Progenitor cell of endocrine pancreas (in vitro differentiated cells): ENCODE results near the gene TAPT1. TPM values are rescaled to one million over a fixed set of nuclear protein-coding genes. Genes with fewer than 3 reads are reported as not detected.

Experiments
- DNase-seq: peaks from one replicate; pipeline ENCODE4 v3.0.0; 2021; ENCODE audit warnings: low spot score; ENCODE audit not compliant: unreplicated experiment
- H3K27ac Mint-ChIP-seq: 2 replicates; pipeline ENCODE4 v1.8.0; 2021; ENCODE audit warnings: mild to moderate bottlenecking, moderate library complexity, mixed read lengths
- H3K27me3 Mint-ChIP-seq: 2 replicates; pipeline ENCODE4 v1.8.0; 2021; ENCODE audit warnings: mixed read lengths
- H3K36me3 Mint-ChIP-seq: 2 replicates; pipeline ENCODE4 v1.8.0; 2022; ENCODE audit warnings: mixed read lengths; ENCODE audit not compliant: insufficient read depth
- H3K4me1 Mint-ChIP-seq: 2 replicates; pipeline ENCODE4 v1.8.0; 2021; ENCODE audit warnings: low read depth, mixed read lengths
- H3K4me3 Mint-ChIP-seq: 2 replicates; pipeline ENCODE4 v1.8.0; 2021; ENCODE audit warnings: low read depth, mild to moderate bottlenecking, moderate library complexity, mixed read lengths
- H3K9me3 Mint-ChIP-seq: 2 replicates; pipeline ENCODE4 v1.8.0; 2021; ENCODE audit warnings: low read depth, mixed read lengths
- CTCF ChIP-seq: fragments of 200-600 bp; sonication (generic); IDR thresholded peaks from one replicate; pipeline ENCODE4 v1.5.0; 2021; ENCODE audit warnings: antibody characterized with exemption, mild to moderate bottlenecking; ENCODE audit not compliant: unreplicated experiment
- total RNA-seq: library from RNA; stranded (reverse); gene quantifications from 2 replicates; pipeline ENCODE4 v1.2.1, GENCODE V29; 2021

Gene TAPT1
- total RNA-seq, 1 donor from 2014 or later: 29.1 TPM

- H3K4me3 Mint-ChIP-seq: no peak overlapping the region
- no peak overlapping the region for H3K27ac Mint-ChIP-seq
Observed at GRCh38 chr4:16168710-16169388, 57.4 kb downstream of the TAPT1 start.

GRCh38 chr4:16168144-16168543 is 58.1 kb downstream of the TAPT1 start:
- no peak overlapping the region for H3K27ac Mint-ChIP-seq
- H3K4me3 Mint-ChIP-seq: no peak overlapping the region
- TF ChIP-seq CTCF: no peak
- H3K36me3 Mint-ChIP-seq: peaks cover 30% of the 10 kb centered on the region
- H3K27me3 Mint-ChIP-seq: no peaks in the 10 kb centered on the region
- no peaks in the 10 kb centered on the region for H3K9me3 Mint-ChIP-seq
- DNase-seq: no peak
- no peaks in the 10 kb centered on the region for H3K4me1 Mint-ChIP-seq

More at GRCh38 chr4:16168710-16169388, 57.4 kb downstream of the TAPT1 start:
- Mint-ChIP-seq H3K4me1 (no peaks in the 10 kb centered on the region), H3K27me3 (no peaks in the 10 kb centered on the region), H3K9me3 (no peaks in the 10 kb centered on the region), H3K36me3 (peaks cover 29% of the 10 kb centered on the region)
- DNase-seq: no peak
- no peak for TF ChIP-seq CTCF

- TF ChIP-seq CTCF: no peak
- no peak for DNase-seq
- Mint-ChIP-seq H3K9me3 (no peaks in the 10 kb centered on the region), H3K36me3 (peaks cover 35% of the 10 kb centered on the region), H3K4me3 (no peak overlapping the region), H3K27ac (no peak overlapping the region), H3K27me3 (no peaks in the 10 kb centered on the region), H3K4me1 (no peaks in the 10 kb centered on the region)
Observed at GRCh38 chr4:16165931-16166330, 60.3 kb downstream of the TAPT1 start.

GRCh38 chr4:16162891-16163290 is 63.4 kb downstream of the TAPT1 start:
- H3K27ac Mint-ChIP-seq: no peak overlapping the region
- DNase-seq: no peak
- TF ChIP-seq CTCF: no peak
- peaks cover 23% of the 10 kb centered on the region for H3K36me3 Mint-ChIP-seq
- no peak overlapping the region for H3K4me3 Mint-ChIP-seq
- H3K4me1 Mint-ChIP-seq: peaks cover 14% of the 10 kb centered on the region
- no peaks in the 10 kb centered on the region for H3K9me3 Mint-ChIP-seq
- no peaks in the 10 kb centered on the region for H3K27me3 Mint-ChIP-seq

- peaks cover 21% of the 10 kb centered on the region for H3K36me3 Mint-ChIP-seq
- peak overlapping the region; percentile 27 for H3K4me3 Mint-ChIP-seq
- peaks cover 16% of the 10 kb centered on the region for H3K4me1 Mint-ChIP-seq
- no peak for TF ChIP-seq CTCF
- peak overlapping the region; percentile 47 for H3K27ac Mint-ChIP-seq
- no peaks in the 10 kb centered on the region for H3K27me3 Mint-ChIP-seq
- no peak for DNase-seq
- no peaks in the 10 kb centered on the region for H3K9me3 Mint-ChIP-seq
Observed at GRCh38 chr4:16161851-16162408, 64.3 kb downstream of the TAPT1 start.
